ENCODE data around the gene VPS37C.

DNA sequence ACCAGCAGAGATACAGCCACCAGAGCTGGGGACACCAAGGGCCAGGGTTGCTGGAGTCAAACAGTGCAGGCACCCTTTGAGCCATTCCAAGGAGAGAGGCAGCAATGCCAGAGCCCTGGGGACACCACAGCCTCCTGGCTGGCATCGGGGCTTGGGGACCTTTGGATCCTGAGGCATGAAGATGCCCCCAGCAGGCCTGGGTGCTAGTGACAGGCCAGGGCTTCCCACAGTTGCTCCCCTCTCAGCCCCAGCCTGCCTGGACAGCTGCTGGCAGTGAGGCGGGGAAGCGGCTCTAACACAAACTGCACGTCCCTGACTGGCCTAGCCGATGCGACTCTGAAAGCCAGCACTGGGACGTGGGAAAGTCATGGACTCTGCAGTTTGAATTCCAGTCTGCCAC, 56.3 kb downstream of the VPS37C start:
- TF ChIP-seq, protein P1, sequence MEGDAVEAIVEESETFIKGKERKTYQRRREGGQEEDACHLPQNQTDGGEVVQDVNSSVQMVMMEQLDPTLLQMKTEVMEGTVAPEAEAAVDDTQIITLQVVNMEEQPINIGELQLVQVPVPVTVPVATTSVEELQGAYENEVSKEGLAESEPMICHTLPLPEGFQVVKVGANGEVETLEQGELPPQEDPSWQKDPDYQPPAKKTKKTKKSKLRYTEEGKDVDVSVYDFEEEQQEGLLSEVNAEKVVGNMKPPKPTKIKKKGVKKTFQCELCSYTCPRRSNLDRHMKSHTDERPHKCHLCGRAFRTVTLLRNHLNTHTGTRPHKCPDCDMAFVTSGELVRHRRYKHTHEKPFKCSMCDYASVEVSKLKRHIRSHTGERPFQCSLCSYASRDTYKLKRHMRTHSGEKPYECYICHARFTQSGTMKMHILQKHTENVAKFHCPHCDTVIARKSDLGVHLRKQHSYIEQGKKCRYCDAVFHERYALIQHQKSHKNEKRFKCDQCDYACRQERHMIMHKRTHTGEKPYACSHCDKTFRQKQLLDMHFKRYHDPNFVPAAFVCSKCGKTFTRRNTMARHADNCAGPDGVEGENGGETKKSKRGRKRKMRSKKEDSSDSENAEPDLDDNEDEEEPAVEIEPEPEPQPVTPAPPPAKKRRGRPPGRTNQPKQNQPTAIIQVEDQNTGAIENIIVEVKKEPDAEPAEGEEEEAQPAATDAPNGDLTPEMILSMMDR (IDR thresholded peaks at IDR 0.05) = no peak
- no peak for TF ChIP-seq POLR2A (IDR thresholded peaks at IDR 0.05)

All from body of pancreas (tissue), 4 donors.